ENCODE results near the gene NCKAP5. TPM values are rescaled to one million over a fixed set of nuclear protein-coding genes. Genes with fewer than 3 reads are reported as not detected.

NCKAP5 gene
- 0.07 and 3.7 TPM in 2 replicates for total RNA-seq (2014; rRNA removed; shearing (Covaris generic))

DNA sequence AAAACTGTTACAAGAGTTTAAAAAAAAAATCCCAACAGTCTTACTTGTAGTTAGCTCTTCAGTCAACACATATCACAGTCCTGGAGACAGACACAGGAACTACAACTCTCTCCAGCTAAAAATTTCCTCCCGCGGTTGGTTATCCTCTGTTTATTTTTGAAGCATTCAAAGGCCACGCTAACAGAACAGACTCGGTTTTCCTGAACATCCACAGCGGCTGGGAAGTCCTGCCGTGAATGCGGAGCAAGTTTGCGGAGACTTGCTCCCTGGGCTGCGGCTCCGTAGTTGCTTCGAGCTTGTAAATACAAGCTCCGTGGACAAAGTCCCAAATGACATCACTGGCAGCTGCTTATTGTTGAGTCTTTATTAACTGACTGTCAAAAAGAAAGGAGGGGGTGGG lies at the start of gene NCKAP5:
Gene NCKAP5, minus strand, starts transcription at position 292 of the 400 bp plus-strand sequence. CDS start 50,937 bp downstream, outside the sequence.
- DNase-seq (ENCODE audit: low spot score): no peak

DNA sequence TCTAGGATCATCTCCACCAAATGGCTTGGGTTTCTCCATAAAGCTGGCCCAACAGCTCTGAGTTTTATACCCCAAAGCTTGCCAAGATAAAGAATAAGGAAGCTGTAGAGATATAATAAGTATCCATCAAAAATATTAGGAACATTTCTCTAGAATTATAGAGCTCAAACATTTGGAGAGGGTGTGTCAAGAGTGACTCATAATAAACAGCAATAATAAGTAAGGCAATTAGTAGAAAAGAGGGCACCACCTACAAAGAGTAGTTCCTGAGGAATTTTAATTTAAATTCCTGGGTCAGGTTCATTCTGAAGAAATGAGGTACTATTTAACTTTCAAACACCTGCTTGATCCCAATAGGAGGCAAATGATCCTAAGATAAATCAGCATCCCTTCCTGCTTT lies 41.4 kb upstream of the NCKAP5 start:
- DNase-seq (ENCODE audit: low spot score): peak; percentile 40

DNA sequence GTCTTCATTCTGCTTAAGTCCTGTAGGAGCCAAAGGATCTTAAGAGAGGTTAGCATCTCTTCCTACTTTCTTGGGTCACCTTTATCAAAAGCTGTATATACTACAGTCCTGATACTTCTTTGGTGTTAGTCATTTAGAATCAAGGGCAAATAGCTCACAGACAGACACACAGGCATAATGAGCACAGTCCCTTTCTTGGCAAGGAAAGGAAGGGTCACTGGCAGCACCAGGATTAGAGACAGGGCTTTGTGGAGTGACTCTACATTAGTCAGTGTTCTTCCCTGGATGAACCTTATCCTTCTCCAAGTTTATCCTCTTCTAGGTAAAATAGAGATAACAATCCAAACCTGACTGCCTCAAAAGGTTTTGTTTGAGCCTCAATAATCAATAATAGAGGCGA lies 40.0 kb upstream of the NCKAP5 start:
- DNase-seq (ENCODE audit: low spot score): no peak

DNA sequence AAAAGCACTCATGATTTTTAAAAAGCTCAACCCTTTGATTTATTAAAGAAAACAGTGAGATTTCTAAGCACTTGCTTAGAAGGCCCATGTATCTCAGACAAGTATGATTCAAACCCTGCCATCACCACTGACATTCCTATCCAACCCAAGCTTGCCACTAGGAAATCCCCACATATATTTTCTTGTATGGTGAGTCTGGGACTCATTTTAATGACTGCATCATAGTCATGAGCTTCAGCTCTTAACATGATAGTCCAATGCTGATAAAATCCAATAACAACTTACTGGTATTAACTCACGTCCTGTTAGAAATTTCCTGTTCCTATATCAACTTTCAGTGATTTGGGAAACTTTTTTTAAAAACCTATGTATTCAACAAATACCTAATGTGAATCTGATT lies 39.4 kb upstream of the NCKAP5 start:
- DNase-seq (ENCODE audit: low spot score): peak; percentile 73

DNA sequence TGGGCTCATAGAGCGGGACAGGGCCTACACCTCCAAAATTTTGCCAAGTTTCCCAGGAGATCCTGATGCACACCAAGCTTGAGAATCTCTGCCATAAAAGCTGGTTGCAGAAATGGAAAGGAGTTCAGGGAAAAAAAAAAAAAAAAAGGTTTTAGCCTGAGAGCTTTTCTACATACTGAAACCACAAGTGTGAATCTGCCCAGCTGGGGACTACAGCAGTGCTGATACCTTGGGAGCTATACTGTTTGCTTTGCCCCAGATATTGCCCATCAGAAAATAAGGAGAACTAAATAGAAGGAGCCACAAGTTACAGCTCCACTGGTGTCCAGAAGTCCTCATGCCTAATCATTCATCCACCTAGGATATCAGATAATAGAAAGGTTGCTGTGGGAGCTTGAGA lies 38.4 kb upstream of the NCKAP5 start:
- DNase-seq (ENCODE audit: low spot score): no peak

DNA sequence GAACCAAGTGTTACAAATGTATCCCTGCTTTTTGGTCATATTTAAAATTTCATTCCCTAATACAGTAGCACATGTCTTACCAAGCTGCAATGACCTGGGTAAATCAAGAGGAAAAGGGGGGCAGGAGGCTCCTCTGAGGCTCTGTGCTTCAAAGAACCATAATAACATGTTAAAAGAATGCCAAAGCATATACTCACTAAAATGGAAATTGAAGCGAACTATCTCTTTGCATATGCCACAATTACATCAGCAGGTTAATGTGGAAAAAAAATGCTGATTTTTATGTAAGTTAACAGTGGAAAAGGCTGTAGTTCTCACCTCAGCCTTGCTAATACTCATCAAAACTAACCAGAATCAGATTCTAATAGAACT lies 37.5 kb upstream of the NCKAP5 start:
- no peak for DNase-seq (ENCODE audit: low spot score)

DNA sequence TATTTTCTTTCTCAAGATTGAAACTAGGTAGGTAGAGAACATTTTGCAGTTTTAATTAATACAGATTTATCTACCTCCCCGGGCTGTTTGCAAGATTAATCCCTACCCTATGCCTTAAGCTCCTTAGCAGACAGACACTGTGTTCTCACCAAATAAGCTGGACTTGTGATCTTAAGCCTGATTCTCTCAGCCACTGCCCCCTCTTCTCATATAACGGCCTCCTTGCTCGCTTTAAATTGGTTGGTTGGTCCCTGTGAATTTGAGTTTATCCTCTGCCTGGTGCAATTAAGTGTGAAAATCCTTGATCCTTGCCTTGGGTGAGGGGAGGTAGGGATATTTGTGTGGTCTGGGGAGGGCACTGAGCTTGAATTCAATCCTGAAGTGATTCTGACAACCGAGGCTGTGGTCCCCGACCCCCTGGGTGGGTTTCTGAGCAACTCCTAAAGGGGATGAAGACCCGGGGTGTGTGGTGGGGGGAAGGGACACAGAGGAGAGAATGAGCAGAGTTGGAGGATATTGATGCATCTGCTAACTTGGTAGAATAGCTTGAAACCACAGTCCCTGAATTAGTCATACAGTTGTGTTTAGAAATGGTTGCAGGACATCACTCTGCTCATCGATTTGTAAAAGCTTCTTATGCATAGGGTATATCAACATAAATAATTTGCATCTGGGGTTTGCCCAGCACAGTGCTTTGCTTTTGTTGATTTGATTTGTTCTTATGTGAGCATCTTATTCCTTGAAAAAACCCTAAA lies 36.9 kb upstream of the NCKAP5 start:
- DNase-seq (ENCODE audit: low spot score): no peak

DNA sequence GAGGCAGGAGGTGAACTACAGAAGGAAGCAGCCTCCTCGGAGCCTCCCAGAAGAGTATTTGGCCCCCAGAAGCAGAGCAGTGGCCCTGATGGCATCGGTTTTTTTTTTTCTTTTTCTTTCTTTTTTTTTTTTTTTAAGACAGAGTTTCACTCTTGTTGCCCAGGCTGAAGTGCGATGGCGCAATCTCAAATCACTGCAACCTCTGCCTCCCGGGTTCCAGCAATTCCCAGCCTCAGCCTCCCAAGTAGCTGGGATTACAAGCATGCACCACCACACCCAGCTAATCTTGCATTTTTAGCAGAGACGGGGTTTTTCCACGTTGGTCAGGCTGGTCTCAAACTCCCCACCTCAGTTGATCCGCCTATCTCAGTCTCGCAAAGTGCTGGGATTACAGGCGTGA lies 34.8 kb upstream of the NCKAP5 start:
- DNase-seq (ENCODE audit: low spot score): no peak

DNA sequence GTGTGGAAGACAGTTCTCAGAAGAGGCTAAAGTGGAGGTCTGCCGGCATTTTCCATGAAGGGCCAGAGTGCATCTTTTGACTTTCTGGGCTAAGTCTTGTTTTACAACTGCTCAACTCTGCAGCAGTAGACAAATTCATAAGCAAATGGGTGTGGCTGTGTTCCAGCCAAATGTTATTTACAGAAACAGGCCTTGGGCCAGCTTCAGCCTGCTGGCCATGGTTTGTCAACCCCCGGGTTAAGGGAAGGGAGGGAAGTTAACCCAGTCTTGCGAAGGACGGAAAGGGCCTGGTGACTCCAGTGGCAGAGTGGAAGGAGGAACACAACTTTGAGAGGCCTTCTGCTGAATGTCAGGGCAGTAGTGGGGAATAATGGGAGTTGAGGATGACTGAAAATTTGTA lies 34.3 kb upstream of the NCKAP5 start:
- no peak for DNase-seq (ENCODE audit: low spot score)

DNA sequence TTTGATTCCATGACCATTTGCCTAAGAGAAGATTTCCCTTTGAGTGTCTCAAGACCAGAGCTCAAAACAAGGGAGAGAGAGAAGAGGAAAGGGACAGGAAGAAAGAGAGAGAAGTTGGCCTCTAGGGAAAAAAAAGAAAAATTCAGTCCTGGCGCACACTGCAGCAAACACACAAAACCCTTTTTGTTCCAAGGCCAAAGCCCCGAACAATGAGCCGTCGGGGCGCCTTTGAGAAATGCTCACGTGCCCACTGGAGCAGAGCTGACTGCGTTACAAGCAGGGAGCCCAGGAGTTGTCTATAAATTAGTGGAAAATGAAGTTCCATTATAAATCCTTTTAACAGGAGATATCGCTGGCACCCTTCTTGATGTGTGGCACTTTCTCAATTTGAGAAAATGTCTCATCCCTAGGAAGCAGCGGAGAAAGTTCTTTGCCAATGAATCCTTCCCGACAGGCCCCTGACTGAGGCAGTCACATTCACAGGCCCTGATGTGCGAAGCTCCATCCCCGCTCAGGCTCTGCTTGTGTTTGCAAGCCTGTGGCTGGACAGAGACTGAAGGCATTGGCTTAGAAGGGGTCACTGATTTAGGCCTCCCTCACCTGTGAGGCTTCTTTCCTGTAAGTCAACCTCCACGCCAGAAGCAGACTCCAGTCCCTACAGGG lies 32.1 kb upstream of the NCKAP5 start:
- no peak for DNase-seq (ENCODE audit: low spot score)

DNA sequence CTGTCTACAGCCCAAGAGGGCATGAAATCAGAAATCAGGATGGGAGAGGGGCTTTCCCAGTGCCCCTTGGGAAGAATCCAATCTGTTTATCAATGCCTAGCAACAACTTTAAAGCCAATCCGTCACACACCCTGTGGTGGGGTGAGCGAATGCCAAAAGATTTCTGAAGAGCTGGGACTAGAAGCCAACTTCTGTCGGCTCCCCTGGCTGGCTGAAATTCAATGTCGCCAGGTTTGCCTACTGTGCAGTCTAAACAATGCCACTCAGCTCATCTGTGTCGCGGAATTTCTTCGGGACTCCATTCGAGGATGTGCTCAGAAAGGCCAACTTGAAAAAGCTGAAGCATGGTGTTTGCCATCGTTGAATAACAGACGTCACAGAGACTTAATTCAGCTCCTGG lies 31.5 kb upstream of the NCKAP5 start:
- DNase-seq (ENCODE audit: low spot score): no peak

DNA sequence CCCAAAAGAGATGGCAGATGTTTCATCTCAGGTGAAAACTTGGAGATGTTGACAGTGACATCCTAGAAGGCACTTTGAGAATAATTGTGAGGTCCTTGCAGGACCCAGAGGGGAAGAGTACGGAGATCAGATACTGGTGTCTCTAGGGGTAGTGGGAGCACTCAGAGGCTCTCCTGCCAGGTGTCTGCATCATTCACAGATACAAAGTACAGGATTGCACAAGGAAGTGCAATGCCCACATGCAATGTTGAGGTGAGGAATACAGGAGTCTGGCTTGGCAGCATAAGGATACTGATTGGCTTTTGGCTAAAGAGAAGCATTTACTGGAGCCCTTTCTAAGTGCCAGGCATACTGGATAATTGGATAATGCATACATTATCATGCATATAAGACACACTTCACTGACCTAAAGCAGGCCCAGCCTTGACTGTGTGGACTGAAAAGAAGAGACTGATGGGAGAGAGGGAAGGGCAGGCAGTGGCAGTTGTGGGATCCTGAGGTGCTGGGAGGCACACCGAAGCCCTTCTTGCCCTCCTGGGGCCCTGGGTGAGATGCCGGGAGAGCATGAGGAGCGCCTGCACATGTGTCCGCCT lies 31.0 kb upstream of the NCKAP5 start:
- DNase-seq (ENCODE audit: low spot score): no peak

DNA sequence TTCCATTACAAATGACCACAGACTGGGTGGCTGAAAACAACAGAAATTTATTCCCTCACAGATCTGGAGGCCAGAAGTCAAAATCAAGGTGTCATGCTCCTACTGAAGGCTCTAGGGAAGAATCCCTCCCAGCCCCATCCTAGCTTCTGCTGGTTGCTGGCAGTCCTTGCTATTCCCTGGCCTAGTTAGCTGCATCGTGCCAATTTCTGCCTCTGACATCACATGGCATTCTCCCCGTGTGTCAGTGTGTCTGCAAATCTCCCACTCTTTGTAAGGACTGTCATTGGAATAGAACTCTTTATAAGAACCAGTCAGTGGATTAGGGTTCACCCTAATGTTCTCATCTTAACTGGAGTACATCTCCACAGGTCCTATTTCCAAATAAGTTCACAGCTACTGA lies 30.5 kb upstream of the NCKAP5 start:
- no peak for DNase-seq (ENCODE audit: low spot score)

DNA sequence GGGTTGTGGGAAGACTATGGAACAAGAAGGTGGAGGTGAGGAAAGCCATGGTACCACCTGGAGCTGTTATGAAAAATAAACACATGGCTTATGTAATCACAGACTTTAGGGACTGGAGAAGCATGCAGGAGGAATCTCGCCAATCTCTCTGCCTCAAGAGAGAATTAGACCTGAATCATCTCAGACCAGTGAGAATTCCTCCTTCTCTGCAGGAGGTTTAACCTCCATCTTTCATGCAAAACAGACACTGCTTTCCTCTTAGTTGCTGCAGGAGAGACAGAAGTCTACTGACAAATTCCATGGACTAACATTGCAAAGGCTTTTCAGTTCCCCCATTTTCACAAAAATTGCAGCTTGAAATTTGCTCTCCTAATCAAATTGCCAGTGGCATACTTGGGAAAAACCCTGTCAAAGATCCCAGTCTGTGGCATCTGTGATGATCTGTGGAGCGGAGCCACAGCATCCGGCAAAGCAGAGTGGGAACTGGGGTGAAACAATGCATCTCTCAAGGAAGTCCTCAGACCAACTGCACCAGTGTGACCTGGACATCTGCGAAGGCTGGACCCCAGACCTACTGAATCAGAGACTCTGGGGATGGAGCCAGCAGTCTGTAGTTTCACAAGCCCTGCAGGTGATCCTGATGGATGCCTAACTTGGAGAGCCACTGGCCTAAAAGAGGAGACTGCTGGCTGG lies 28.6 kb upstream of the NCKAP5 start:
- no peak for DNase-seq (ENCODE audit: low spot score)

DNA sequence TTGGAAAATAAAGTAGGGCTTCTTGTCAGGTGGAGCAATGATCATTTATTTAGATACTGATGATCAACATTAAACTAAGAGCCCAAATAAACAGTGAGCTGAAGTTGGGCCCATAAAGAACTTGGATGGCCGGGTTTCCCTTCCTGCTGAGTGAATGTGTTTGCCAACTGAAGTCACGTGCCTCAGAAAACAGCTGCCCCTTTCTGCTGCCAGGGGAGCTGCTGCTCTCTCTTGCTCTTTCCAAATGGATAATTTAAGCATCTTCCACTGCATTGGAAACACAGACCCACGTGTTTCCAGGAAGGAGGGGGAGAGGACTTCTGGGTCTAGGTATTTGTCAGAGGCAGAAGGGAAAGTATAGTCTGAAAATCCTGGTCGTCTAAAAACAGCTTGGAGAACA lies 22.9 kb upstream of the NCKAP5 start:
- no peak for DNase-seq (ENCODE audit: low spot score)

DNA sequence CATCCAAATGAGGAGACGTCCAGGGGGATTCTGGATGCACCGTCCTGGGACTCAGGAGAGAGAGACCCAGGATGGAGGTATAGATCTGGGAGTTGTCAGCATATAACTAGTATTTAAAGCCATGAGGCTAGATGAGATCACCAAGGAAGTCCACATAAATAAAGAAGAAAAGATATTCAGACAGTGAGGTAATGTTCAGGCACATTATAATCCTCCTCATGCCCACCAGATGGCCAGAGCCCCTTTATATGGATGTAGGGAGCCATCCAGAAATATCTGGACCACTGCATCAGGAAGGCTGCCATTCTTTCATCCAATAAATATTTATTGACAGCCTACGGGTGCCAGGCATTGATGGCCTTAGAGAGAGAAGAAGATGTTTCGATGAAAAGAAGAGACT lies 21.2 kb upstream of the NCKAP5 start:
- no peak for DNase-seq (ENCODE audit: low spot score)

DNA sequence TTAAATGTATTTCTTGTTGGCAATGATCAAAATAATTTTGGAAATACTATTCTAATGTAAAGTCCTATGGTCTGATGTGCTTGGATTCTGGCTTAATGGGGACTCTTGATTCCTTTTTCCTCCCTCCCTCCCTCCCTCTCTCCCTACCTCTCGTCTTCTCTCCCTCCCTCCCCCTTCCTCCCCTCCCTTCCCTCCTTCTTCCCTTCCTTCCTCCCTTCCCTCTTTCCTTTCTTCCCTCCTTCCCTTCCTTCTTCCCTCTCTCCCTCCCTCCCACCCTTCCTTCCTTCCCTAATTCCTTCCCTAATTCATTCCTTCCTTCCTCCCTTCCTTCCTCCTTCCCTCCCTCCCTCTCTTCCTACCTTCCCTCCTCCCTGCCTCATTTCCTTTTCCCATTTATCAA lies 19.9 kb upstream of the NCKAP5 start:
- no peak for DNase-seq (ENCODE audit: low spot score)

DNA sequence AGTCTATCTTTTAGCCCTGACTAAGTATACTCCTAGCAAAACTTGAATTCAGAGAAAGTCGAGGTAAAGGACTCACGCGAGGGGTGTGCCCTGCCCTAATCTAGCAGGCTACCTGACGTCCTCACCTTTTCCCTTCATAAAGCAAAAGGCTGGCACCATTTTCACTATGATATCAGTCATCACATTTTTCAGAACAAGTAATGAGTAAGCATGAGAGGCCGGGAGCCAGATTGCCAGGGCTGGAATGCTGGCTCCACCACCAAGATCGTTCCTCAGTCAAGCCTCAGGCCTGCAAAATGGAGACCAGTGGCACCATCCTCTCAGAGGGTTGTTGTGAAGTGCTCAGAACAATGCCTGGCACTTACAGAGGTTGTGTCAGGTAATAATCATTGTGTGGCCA lies 18.7 kb upstream of the NCKAP5 start:
- peak; percentile 31 for DNase-seq (ENCODE audit: low spot score)

DNA sequence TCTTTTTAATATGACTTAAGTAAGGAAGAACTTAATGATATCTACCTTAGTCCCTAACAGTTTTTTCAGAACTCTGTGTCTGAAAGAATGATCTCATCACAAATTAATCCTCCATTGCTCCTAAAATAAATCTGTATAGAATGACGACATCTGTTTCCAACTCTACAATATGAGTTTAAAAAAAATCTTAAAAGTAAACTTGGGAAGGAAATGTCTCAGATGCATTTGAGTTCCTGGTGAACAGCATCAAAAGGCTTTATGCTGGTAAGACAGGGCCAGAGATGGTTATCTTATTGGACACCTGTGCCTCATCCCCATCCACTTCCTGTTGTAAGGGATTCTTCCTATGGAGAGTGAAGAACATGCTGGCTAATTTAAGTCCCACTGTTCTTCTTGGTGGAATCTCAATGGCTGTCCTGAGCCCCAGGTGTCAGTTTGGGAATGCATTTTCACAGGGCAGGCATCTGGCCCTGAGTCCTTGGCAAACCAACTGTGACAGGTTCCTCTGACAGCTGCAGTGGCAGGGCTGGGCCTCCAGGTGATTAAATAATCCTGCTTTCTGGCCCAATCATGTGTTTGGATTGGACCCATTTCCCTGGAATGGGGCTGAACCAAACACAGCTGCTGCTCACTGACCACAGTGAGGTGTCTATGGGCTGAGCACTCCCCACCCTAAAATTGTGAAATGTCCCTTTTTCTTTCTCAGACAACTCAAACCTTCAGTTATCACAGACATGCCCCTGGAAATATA lies 12.9 kb upstream of the NCKAP5 start:
- no peak for DNase-seq (ENCODE audit: low spot score)

DNA sequence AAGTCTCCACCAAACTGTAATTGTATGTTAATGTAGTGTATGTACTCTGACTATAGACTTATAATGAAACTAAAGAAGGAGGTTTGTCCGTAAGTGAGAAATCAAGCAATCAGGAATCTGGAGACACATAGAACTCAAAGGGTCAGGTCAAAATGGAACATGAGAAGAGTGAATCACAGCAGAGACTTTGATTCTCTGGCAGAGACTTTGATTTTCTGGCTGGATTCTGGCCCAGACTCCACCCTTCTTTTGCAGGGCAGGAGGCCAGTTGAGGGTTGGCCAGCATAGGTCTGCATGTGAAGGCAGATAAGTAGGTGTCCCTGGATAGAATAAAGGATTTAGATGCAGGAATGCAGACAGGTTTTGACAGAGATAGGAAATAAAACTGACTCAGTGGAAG lies 11.0 kb upstream of the NCKAP5 start:
- peak; percentile 37 for DNase-seq (ENCODE audit: low spot score)

DNA sequence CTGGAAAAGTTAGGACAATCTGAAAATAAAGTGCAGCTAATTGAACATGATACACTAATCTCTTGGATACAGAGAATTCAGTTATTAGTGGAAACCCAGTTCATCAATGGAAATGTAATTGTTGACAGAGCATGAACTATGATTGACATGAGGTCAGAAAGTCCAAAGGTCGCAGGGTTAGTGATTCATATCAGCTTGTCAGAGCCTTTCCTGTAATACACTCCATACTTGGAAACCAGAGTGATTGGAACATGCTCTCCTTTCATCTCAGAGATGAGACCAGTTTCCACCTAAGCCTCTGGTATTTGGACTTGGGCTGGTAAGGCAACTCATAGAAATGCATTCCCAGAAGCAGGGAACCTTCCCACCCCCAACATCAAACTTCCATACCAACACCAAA lies 8.5 kb upstream of the NCKAP5 start:
- DNase-seq (ENCODE audit: low spot score): no peak

DNA sequence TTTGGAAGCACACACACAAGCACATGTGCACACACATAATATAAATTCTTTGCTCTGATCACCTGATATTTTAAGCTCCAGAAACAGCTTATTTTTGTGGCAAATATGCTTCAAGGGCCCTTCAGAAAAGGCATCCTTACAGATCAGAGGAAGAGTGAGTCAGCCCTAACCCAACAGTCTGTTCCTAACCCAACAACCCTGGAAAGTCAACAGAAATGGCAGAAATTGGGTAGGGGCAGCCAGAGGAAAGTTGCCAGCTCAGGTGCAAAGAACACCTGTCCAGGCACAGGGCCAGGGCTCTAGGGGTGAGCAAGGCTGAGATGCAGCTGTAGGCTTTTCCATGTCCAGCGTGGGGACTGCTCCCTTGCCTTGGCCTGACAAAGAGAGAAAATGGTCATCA lies 6.4 kb upstream of the NCKAP5 start:
- no peak for DNase-seq (ENCODE audit: low spot score)

Measured in A172 (cell line).